GM10248 (cell line): ENCODE measurements around the gene ZBTB45.
"Not testable (repeated sequence)": the region's sequence is repeated elsewhere in the genome, so short reads cannot be mapped to it uniquely, and the experiment has no call there.

Source experiments
- CTCF ChIA-PET: fragments of 300-600 bp; sonication (Branson Sonifier 250); formaldehyde crosslinking; extraction: SDS; loops from one replicate; lab custom pipeline; 2021; ENCODE audit warnings: antibody characterized with exemption; lab: Yijun Ruan, JAX
- POLR2A ChIA-PET: fragments of 350-650 bp; sonication (Branson Sonifier 250); formaldehyde crosslinking; extraction: SDS; loops from one replicate; lab custom pipeline; 2020; ENCODE audit warnings: antibody characterized with exemption; lab: Yijun Ruan, JAX
- DNase-seq: peaks from one replicate; pipeline ENCODE4 v3.0.0; 2012; ENCODE audit errors: extremely low spot score
- TF ChIP-seq, protein P1 (sequence below): IDR thresholded peaks from 2 replicates; pipeline ENCODE4 v1.5.1; 2012; ENCODE audit warnings: mild to moderate bottlenecking, low read depth; ENCODE audit errors: extremely low read depth, missing control alignments, control extremely low read depth

The ZBTB45 gene

DNA sequence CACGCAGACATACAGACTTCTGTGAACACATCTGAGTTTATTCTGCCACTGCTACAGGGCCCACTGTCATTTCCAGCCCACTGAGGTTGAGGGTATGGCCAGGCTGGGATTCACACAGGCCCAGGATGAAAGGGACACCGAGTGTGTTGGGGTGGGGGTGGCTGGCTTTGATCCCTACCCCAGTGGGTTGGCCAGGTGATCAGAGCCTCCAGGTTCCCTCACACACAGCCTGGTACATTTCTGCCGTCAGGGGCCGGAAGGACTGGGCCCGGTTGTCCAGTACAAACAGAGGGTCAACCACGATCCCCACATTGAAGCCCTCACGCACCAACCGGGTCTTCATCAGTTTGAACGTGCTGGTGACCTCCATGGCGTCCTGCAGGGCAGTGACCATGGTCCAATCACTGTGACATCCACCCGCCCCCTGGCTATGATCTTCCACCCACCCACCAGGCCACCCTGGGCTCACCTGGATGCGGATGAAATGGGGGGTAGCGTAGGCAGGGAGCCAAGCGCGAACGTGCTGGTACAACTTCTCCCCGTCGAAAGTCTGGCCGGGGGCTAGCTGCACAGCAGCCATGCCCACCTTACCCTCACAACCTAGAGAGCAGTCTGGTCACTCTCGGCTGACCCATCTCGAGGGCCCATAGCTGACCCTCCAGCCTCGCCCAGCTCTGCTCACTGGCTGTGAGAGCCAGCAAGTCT is 21.1 kb downstream of the ZBTB45 start:
- TF ChIP-seq, protein P1, sequence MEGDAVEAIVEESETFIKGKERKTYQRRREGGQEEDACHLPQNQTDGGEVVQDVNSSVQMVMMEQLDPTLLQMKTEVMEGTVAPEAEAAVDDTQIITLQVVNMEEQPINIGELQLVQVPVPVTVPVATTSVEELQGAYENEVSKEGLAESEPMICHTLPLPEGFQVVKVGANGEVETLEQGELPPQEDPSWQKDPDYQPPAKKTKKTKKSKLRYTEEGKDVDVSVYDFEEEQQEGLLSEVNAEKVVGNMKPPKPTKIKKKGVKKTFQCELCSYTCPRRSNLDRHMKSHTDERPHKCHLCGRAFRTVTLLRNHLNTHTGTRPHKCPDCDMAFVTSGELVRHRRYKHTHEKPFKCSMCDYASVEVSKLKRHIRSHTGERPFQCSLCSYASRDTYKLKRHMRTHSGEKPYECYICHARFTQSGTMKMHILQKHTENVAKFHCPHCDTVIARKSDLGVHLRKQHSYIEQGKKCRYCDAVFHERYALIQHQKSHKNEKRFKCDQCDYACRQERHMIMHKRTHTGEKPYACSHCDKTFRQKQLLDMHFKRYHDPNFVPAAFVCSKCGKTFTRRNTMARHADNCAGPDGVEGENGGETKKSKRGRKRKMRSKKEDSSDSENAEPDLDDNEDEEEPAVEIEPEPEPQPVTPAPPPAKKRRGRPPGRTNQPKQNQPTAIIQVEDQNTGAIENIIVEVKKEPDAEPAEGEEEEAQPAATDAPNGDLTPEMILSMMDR = no peak
- DNase-seq = no peak
- ChIA-PET CTCF (interaction anchor here (1.2 to 5.3 kb wide), 3 partner anchors 12 to 21 kb away, joined by 3 to 39 read pairs (median 37); partner anchors contain the start of gene ZBTB45), POLR2A (interaction anchor here (1.3 kb wide), 1 partner anchor 9 kb away, joined by 8 read pairs; no protein-coding TSS in a partner anchor)

GRCh38 chr19:58497634-58498170 is 21.9 kb downstream of the ZBTB45 start:
- TF ChIP-seq, protein P1 = no peak
- POLR2A ChIA-PET = no interaction called here
- CTCF ChIA-PET = interaction anchor here (1.4 to 5.3 kb wide), 2 partner anchors 16 to 22 kb away, joined by 7 to 39 read pairs; partner anchors contain the start of gene ZBTB45
- no peak for DNase-seq

DNA sequence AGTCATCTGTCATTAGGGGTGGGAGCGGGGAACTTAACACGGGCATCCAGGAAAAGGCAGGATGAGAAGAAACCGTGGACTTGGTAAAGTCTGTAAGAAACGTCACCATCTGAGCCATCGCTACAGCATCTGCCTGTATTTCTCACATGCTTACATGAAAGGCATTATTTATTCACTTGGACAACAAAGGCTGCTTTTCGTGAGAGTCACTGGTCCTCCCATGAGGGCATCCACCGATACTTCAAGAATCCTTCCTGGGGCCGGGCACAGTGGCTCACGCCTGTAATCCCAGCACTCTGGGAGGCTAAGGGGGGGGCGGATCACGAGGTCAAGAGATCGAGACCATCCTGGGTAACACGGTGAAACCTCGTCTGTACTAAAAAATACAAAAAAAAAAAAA is 27.3 kb downstream of the ZBTB45 start:
- CTCF ChIA-PET = no interaction called here
- DNase-seq = no peak
- POLR2A ChIA-PET = no interaction called here
- TF ChIP-seq, protein P1 = no peak

- ChIA-PET POLR2A (interaction anchor here (0.6 kb wide), 1 partner anchor 11 kb away, joined by 3 read pairs; no protein-coding TSS in a partner anchor), CTCF (no interaction called here)
- no peak for DNase-seq
- TF ChIP-seq, protein P1 = no peak
Measured at GRCh38 chr19:58491393-58491792, 28.2 kb downstream of the ZBTB45 start.

- DNase-seq, CTCF ChIA-PET: not testable (repeated sequence)
- POLR2A ChIA-PET = interaction anchor here (0.6 kb wide), 1 partner anchor 71 kb away, joined by 5 read pairs; no protein-coding TSS in a partner anchor
Measured at GRCh38 chr19:58484349-58484748, 35.3 kb downstream of the ZBTB45 start.

- no peak for DNase-seq
- TF ChIP-seq, protein P1 = no peak
- ChIA-PET CTCF (no interaction called here), POLR2A (no interaction called here)
Measured at GRCh38 chr19:58483776-58484175, 35.8 kb downstream of the ZBTB45 start.

DNA sequence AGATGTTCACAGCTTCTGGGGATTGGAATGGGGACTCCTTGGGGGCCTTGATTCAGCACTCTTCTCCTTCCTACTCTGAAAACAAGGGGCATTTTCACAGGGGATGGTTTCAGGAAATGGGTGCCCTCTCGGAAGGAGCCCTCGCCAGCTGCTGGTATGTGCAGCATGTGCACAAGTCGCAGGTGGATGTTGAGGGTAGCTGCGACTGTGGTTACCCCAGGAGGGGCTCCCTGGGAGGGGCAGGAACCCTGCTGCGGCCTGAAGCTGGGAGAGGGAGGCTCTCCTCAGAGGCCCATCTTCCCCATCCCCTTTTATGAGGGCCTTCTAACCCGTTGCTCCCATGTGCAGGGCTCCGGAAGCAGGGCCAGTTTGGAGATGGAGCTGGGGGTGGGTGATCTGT is 37.2 kb downstream of the ZBTB45 start:
- ChIA-PET CTCF (interaction anchor here (1.7 kb wide), 1 partner anchor 37 kb away, joined by 8 read pairs; the partner anchor contains the start of gene ZBTB45), POLR2A (no interaction called here)
- no peak for DNase-seq
- TF ChIP-seq, protein P1 = no peak
